ENCODE data around the gene ROPN1B.
"Not testable (repeated sequence)": the region's sequence is repeated elsewhere in the genome, so short reads cannot be mapped to it uniquely, and the experiment has no call there.

ROPN1B gene

DNA sequence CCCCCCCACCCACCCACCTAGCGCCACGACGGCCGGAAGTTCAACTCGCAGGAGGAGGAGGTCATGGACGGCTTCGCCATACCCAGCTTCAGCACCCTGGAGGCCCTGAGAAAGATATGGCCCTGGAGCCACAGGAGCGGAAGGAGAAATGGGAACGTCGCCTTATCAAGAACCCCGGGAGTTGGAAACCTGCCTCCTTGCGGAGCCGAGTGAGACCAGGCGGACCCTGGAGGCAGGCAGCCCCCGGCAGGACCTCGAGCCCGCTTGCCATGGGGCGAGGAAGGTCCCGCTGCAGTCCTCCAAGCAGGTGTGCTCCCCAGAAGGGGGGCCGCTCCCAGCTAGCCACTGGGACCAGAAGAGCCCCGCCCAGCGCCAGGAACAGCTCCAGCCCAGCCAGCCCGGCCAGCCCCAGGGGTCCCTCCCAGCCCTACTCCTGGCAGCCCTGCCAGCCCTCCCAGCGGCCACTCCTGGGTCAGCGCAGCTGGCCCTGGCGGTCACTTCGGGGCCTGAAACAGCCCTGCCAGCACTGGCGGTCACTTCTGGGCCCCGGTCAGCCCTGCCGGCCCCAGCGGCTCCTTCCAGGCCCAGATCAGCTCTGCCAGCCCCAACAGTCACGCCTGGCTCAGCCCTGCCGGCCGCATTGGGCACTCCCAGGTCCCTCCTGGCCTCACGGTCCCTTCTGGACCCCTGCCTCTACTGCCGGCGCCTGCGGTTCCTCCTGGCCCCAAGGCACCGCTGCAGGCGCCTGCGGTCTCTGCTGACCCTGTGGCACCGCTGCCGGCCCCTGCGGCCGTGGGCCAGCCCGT, 10.3 kb upstream of the ROPN1B start:
- no peak for DNase-seq (ENCODE audit: low read depth)

DNA sequence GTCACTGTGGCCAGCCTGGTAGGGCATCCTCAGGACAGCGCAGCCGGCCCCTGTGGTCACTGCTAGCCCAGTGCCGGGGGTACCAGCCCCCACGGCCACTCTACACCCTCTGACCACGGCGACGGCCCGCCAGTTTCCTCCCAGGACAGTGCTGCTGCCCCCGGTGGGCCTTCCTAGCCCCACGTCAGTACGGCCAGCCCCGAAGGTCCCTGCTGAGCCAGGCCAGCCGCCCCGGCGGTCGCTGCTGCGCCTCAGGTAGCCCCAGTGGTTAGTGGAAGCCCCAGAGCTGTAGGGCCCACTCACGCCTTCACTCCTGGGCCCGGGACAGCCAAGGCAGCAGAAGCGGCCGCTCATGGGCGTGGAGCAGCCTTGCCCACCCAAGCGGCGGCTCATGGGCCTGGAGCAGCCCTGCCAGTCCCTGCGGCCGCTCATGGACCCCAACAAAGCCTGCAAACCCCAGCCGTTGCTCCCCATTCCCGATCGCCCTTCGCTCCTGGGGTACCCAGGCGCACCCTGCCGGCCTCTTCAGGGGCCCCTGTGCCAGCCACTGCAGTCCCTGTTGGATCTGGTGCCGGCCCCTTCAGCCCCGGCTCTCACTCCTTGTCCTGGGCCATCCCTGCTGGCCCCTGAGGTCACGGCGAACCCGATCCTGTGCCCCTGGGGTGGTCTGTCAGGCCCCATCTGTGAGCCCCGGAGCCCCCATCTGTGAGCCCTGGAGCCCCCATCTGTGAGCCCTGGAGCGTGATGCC, 9.5 kb upstream of the ROPN1B start:
- no peak for DNase-seq (ENCODE audit: low read depth)

DNA sequence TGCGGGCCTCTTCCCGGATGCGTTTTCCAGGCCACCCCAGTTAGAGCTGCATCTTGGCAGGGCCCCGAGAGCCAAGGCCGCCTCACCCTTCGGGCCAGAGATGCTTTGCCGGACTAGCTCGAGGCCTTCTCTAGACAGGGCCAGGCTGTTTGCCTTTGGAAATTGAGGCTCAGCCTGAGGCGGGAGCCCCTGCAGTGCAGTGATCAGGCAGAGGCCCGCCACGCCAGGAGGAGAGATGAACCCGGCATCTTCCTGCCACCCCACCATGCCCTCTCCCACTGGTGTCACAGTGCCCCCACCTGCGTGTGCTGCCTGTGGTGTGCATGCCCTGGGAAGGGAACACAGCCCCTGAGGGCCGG, 8.9 kb upstream of the ROPN1B start:
- DNase-seq (ENCODE audit: low read depth), result no peak

DNA sequence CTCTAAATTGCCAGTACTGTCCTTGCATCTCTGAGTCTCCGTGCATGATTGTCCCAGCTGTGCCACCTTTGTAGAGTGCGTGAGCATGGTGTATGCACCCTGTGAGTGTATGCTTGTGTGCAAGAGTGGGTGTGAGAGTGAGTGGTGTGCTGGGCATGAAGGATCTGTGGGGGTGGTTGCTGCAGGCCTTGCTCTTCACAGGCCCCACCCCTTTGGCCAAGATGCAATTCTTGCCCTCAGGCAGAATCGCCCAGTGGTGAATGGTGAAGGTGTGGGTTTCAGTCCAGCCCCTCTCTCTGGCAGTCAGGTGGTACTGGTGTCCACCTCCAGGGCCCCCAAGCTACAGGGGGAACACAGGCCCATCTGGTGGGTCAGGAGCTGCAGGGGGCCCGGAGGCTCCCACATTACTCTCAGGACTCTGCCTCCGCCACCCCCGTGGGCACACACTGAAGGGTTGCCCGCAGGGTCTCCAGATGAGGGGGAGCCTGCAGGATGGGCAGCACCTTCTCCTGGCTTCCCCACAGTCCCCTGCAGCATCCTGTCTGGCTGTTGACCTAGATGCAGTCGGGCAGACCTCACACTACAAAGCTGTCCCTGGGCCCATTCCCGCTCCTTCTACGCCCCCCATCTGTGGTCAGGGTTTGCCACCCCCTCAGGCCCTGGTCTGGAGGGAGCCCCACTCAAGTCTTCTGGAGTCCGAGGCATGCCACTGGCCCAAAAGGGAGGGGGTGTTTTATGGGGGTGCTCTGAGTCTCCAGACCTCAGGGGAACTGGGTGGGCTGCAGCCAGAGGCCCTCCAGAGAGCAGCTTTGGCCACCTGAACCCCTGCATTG, 8.3 kb upstream of the ROPN1B start:
- no peak for DNase-seq (ENCODE audit: low read depth)

DNA sequence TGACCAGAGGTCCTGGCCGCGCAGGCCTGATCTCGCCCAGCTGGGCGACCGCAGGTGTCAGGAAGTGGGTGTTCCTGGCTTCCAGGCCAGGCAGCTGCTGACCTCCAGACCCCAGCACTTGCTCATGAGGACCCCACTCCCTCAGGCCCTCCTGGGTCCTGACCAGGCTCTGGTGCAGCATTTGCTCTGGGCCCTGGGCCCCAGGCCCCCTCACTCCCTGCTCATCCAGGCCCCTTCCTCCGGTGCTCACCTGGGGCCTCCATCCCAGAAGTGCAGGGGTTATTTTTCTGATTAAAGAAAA, 7.7 kb upstream of the ROPN1B start:
- no peak for DNase-seq (ENCODE audit: low read depth)

DNA sequence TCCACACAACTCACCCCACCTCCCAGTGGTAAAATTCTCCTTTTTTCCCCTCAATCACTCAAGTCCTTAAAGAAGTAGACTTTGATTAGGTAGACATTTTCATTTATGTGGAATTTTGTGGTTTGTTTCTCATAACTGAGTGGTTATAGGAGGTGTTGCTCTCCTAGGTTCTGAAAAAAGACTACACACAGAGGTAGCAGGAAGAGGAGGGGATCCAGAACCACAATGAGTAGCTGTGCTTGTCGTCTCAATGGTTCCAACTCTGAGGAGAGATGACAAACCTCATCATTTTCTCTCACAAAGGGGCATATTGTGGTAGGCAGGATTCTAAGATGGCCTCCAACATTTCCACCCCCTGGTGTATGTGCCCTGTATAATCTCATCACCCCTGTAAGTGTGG, 5.1 kb upstream of the ROPN1B start:
- DNase-seq (ENCODE audit: low read depth), result not testable (repeated sequence)

DNA sequence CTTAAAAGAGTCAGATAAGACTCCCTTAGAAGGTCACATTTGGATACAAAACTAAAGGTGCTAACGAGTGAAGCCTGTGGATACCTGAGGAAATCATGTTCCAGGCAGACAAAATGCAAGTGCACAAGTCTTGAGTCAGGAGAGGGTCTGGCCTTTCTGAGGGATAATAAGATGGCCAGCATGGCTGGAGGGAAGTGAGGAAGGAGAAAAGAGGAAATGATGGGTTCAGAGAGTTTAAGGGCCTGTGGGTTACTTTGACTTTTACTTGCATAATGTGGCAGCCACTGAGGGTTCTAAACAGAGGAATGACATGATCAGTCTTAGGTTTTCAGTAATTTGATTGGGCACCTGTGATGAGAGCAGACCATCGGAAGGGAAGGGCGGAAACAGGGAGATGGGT, 3.5 kb upstream of the ROPN1B start:
- DNase-seq (ENCODE audit: low read depth), result no peak

DNA sequence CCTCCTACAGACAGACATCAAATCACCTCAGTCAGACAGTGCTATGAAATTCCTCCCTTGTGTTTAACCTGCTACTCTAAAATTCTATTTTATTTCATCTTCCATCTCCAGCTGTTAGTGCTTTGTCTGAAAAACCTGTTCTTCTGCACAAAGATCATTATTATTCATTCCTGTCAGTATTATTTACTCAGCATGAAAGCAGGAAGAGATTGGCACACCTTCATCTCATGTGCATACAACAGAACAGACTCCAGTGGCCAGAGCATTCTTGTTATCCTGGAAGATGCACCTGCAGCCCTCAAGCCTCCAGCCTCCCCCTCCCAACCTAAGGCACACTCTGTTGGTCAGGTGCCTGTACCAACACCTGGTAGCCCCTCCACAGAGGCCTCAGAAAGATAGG, 1.8 kb upstream of the ROPN1B start:
- no peak for DNase-seq (ENCODE audit: low read depth)

DNA sequence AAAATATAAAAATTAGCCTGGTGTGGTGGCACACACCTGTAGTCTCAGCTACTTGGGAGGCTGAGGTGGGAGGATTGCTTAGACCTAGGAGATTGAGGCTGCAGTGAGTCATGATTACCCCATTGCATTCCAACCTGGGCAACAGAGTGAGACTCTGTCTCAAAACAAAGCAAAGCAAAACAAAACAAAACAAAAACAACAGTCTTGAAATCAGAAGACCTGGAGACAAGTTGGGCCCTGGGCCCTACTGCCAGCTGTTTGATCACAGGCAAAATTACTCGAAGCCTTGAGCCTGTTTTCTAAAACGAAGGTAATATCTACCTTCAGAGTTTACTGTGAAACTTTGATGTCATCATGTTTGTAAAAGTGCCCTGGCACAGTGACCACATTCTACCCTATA, 857 bp upstream of the ROPN1B start:
- DNase-seq (ENCODE audit: low read depth), result not testable (repeated sequence)

DNA sequence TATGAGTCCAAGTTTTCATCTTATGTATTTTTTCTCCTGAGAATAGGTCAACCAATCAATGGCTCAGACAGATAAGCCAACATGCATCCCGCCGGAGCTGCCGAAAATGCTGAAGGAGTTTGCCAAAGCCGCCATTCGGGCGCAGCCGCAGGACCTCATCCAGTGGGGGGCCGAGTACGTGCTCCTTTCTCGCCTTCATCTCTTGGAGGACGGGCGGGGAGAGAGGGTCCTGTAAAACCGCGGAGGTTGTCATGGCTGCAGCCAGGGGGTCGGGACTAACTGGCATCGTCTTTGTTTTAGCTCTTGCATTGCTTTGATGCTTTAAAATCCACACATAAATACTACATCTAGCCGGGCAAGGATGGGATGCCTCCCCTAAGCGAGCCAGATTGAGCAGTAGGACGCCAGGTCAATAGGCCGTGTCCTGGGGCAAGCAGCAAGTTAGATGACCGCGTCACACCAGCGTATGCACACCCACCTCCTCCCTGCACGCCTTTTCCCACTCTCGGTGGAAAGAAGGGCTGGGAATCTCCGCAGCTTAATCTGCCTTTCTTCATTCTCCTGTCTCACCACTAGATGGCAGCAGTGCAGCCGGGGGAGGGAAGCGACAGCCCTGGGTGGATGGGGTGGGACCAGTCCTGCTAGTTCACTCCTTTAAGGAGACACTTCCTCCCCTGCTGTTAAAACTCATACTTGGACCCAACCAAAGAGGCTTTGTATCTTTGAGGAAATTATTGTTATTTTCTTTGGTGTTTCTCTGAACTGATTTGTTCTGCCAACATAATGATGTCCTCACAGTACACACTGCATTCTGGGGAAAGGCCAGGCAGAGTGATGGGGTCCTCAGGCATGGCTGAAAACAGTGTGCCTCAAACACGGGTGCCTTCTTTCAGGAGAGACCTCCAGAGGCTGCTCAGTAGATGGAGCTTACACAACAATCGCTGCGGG, 3.3 kb downstream of the ROPN1B start:
- not testable (repeated sequence) for DNase-seq (ENCODE audit: low read depth)

DNA sequence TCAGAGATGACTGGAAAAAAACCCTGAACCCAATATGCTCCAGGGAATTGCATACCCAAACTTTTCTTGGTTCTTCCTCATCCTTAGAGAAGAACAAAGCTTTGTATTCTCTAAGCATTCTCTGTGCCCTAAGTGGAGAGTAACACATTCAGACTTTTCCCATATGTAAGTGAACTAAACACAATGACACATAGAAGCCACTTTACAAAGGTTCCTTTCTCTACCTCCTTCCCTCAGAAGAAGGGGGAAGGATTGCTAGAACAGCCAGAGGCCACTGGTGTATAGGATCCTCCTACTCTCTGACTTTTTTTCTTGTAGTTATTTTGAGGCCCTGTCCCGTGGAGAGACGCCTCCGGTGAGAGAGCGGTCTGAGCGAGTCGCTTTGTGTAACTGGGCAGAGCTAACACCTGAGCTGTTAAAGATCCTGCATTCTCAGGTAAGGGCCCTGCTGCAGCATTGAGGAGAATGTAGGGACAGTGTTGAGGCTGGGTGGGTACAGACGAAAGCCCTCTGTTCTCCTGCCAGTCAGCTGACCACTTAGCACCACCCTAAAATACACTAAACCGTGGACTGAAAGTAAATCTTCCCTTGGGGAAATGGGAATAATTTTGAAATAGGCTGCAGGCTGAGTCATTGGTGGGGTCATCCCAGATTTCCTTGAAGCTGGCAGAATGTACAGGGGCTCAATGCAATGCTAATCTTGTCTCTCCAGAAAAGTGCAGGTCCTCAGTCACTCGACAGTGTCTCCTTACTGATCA, 6.4 kb downstream of the ROPN1B start:
- DNase-seq (ENCODE audit: low read depth), result not testable (repeated sequence)

DNA sequence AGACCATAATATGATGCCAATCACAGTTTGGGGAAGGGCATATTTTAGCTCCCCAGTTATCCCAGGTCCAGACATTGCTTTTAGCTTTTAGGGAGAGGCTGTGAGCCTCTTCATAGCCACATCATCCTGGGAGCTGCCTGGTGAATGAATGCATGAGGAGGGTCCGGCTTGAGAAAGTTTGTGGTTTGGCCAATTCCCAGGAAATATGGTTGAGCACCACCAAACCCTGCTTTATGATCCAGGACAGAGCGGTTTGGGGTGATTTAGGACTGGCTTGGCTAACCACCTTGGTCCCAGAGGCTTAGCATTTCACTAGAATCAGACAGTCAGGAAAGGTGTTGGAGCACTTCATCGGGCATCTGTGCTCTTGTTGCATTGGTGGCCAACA, 7.0 kb downstream of the ROPN1B start:
- not testable (repeated sequence) for DNase-seq (ENCODE audit: low read depth)

DNA sequence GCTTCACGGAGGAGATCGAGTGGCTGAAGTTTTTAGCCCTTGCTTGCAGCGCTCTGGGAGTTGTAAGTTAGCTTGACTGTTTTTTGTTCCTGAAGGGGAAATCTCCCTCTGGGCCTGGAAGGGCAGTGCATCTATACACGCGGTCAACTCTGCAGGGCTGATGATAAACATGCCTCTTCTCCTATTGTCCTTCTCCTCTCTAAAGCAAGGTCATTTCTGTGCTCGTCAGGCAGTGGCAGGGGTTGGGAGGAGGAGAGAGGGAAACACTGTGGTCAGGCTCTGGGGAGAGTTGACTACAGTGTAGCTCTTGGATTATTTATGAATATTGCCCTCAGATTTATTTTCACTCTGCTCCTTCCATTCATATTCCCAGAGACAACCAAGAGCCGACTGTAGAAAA, 8.1 kb downstream of the ROPN1B start:
- DNase-seq (ENCODE audit: low read depth), result not testable (repeated sequence)

DNA sequence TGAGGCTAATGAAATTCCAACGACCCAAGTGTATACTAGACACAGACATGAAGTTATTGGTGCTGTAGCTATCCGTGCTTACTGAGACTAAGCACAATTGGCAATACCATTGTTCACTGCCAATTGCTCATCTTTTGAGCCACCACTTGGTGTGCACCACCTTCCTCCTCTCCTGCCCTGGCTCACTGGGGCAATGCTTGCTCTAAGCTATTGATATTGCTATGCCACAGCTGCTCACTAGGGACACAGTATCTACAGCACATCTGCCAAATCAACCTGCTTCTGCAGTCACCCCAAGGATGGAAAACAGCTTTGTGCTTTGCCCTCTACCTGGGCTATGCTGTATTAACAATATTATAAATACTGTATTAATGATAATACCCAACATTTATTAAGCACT, 16.0 kb downstream of the ROPN1B start:
- not testable (repeated sequence) for DNase-seq (ENCODE audit: low read depth)

DNA sequence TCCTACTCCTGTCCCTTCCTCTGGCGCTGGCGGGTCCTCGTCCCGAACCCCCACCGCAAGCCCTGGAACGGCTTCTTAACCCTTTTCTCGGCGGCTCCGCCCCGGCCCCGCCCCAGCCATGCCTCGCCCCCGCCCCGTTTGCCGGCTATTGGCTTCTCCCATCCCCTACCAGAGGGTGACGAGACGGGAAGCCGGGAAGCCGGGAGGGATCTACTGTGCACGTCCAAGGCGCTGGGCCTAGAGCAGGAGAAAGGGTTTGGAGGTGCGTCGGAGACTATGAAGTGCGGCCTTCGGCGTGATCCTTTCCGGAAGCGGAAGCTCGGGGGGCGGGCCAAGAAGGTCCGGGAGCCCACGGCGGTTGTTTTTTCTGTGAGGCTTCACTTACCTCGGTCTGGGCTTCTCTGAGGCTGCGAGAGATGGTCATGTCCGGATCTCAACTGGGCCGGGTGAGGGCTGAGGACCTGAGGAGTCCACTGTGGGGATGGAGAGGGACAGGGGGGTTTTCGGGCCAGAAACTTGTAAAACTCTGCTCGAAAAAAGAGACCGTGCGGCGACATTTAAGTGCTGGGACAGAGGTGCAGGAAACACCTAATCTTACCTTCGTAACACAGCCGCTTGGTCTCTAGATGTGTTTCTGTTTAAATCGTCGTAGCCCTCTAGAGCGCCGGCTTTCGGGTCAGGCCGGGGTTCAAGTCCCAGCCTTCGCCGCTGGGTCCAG, 21.4 kb downstream of the ROPN1B start:
- DNase-seq (ENCODE audit: low read depth), result no peak

DNA sequence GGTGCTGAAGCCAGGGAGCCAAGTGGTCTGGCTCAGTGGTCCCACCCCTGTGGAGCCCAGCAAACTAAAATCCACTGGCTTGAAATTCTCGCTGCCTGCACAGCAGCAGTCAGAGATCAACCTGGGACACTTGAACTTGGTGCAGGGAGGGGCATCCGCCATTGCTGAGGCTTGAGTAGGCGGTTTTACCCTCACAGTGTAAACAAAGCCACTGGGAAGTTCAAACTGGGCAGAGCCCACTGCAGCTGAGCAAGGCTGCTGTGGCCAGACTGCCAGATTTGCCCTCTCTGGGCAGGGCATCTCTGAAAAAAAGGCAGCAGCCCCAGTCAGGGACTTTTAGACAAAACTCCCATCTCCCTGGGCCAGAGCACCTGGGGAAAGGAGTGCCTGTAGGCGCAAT, 27.8 kb downstream of the ROPN1B start:
- not testable (repeated sequence) for DNase-seq (ENCODE audit: low read depth)

DNA sequence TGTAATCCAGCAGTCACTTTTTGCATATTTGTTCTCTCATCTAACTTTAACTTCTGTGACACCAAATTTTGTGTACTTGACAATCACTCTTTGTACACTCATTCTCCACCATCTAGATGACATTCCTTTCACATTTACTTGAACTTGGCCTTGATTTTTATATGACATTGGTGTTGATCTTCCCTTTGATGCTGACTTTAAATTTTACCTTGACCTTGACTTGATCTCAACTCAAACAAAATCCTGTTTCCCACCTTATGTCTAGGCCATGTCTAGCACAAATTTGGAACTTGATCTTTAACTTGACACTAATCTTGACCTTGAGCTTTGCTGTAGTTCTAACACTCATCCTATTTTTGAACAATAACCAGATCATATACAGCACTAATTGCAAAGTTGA, 33.2 kb downstream of the ROPN1B start:
- no peak for DNase-seq (ENCODE audit: low read depth)

DNA sequence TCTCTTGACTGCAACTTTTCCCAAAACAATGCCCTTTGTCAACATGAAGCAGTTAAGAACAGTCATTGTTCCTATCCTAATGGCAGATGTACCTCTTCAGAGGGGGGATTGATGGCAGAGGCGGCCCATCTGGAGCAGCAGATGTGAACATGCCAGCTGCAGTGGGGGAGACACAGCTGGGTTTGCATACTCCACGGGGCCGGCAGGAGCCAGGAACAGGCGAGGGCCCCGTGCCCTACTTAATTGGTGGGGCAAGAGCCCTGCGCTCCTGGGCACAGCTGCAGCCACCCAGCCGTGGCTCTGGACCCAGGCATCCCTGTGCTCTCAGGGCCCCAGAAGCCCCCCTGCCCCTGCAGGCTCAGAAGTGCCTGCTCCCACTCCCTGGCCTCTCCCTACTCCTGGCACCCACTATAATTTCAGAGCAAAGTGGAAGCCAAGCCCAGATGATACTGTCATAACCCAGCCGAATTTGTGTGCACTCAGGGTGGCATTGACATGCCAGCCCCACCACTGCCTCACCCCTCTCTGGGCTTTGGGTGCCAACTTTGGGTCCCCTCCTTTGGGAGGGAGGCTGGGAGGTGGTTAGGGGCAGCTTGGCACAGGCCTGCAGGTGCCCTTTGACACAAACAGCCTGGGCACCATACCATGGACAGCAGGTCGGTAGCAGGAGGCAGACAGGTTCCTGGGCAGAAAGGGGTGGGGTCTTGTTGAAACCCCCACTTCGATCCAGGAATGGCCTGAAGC, 34.6 kb downstream of the ROPN1B start:
- no peak for DNase-seq (ENCODE audit: low read depth)

DNA sequence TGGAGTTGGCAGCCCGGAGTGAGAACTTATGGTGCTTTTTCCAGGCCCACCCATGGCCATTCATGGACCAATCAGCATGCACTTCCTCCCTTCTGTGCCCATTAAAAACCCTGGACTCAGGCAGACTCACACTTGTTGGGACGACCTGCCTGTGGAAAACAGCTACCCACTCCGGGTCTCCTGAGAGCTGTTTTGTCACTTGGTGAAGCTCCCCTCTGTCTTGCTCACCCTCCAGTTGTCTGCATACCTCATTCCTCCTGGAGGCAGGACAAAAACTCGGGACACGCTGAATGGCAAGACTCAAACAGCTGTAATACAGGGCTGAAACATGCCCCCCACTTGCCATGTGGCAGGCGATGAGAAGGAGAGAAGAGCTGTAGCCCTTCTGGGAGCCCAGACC, 35.2 kb downstream of the ROPN1B start:
- DNase-seq (ENCODE audit: low read depth), result no peak

DNA sequence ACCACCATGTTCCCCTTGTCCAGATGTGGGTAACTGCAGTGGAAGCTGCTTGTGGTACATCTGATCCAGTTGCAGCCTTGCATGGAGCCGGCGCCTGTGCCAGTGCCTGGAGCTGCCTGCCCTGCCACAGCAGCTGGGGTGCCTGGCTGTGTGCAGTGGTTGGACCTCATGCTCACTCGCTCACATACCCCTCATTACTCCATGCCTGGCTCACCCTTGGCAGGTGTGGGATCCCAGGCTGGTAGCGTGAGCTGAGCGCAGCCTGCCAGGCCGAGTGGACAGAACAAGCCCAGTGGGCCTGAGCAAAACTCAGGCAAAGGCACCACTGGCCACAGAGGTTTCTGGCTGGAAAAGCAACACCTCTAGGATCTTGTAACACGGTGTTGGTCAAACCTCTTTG, 35.7 kb downstream of the ROPN1B start:
- no peak for DNase-seq (ENCODE audit: low read depth)

Data from HS-27A (cell line).